ENCODE results near the gene DTNB.
A peak's percentile ranks its signal among the peaks of the same experiment; 100 is the strongest.

DTNB gene

GRCh38 chr2:25582077-25582830, 91.1 kb downstream of the DTNB start:
- TF ChIP-seq CTCF (IDR thresholded peaks at IDR 0.05), result no peak

- TF ChIP-seq CTCF (IDR thresholded peaks at IDR 0.05), result no peak
Measured at GRCh38 chr2:25576596-25576995, 96.8 kb downstream of the DTNB start.

- TF ChIP-seq CTCF (IDR thresholded peaks at IDR 0.05), result no peak
Measured at GRCh38 chr2:25572638-25573037, 100.7 kb downstream of the DTNB start.

- TF ChIP-seq CTCF (IDR thresholded peaks at IDR 0.05), result no peak
Measured at GRCh38 chr2:25570161-25570845, 103.1 kb downstream of the DTNB start.

GRCh38 chr2:25567406-25567805, 106.0 kb downstream of the DTNB start:
- peak; percentile 46 for TF ChIP-seq CTCF (IDR thresholded peaks at IDR 0.05)

- no peak for TF ChIP-seq CTCF (IDR thresholded peaks at IDR 0.05)
Measured at GRCh38 chr2:25566694-25567093, 106.7 kb downstream of the DTNB start.

- no peak for TF ChIP-seq CTCF (IDR thresholded peaks at IDR 0.05)
Measured at GRCh38 chr2:25566094-25566493, 107.3 kb downstream of the DTNB start.

All from LNCAP (cell line).